PFSK-1 (cell line): ENCODE measurements around the gene CCDC82.

ENCODE experiments used
- POLR2AphosphoS5 ChIP-seq: IDR thresholded peaks from 2 replicates; pipeline ENCODE4 v1.6.1; 2012; ENCODE audit warnings: low read depth, mild to moderate bottlenecking, control low read depth, low read length, moderate library complexity
- REST ChIP-seq, 2 experiments: IDR thresholded peaks; 2 replicates each; pipeline versions ENCODE4 v1.6.1 to v1.8.0; 2011 to 2012; ENCODE audit warnings: low read depth in 2 of 2, low read length in 2 of 2, control low read depth in 1 of 2, inconsistent platforms in 1 of 2, mild to moderate bottlenecking in 1 of 2, moderate library complexity in 1 of 2; ENCODE audit not compliant: insufficient read depth in 1 of 2
- TAF1 ChIP-seq: IDR thresholded peaks from 2 replicates; pipeline ENCODE4 v1.6.1; 2012; ENCODE audit warnings: low read length, control low read depth, borderline replicate concordance; ENCODE audit not compliant: insufficient read depth

GRCh38 chr11:96338910-96339705 is 50.6 kb downstream of the CCDC82 start:
- TF ChIP-seq POLR2AphosphoS5 (no peak), REST (IDR thresholded peaks at IDR 0.05; ENCODE audit: insufficient read depth in 1 of 2, low read depth in 2 of 2, low read length in 2 of 2) (no peak), TAF1 (no peak)
